ENCODE results near the gene KLK14. TPM values are rescaled to one million over a fixed set of nuclear protein-coding genes. Genes with fewer than 3 reads are reported as not detected.

KLK14 gene
- polyA plus RNA-seq, 1 donor from 2014 or later = not detected

- Histone ChIP-seq H3K36me3 (ENCODE audit: insufficient read depth, low read length) (no peaks in the 10 kb centered on the region), H3K9me3 (ENCODE audit: low read length) (no peaks in the 10 kb centered on the region), H3K27me3 (ENCODE audit: insufficient read depth, low read depth, low read length) (peaks cover 16% of the 10 kb centered on the region), H3K79me2 (replicated peaks; ENCODE audit: insufficient read depth, low read length) (no peaks in the 10 kb centered on the region), H3K9ac (ENCODE audit: low read length) (no peak within 1 kb of the TSS), H3F3A (ENCODE audit: insufficient read depth, low read length, poor library complexity, severe bottlenecking) (no peaks in the 10 kb centered on the region), H3K4me3 (ENCODE audit: low read length) (peak within 1 kb of the TSS; percentile 47), H3K27ac (ENCODE audit: low read length) (no peak within 1 kb of the TSS), H2AFZ (ENCODE audit: low read depth, low read length) (no peak within 1 kb of the TSS), H4K20me1 (ENCODE audit: insufficient read depth) (no peaks in the 10 kb centered on the region), H3K9me2 (ENCODE audit: insufficient read depth, low read length) (no peaks in the 10 kb centered on the region), H3K4me2 (ENCODE audit: low read length) (no peak within 1 kb of the TSS)
- TF ChIP-seq RAD21 (conservative IDR thresholded peaks at IDR 0.05) (no peak), MXI1 (conservative IDR thresholded peaks at IDR 0.05; ENCODE audit: poor library complexity, severe bottlenecking) (no peak), POLR2AphosphoS5 (IDR thresholded peaks at IDR 0.05) (no peak), EZH2 (IDR thresholded peaks at IDR 0.05; ENCODE audit: borderline replicate concordance, insufficient read depth, low read length, poor library complexity, severe bottlenecking) (no peak), CTCF (IDR thresholded peaks at IDR 0.05; ENCODE audit: poor library complexity, severe bottlenecking) (no peak), EP300 (conservative IDR thresholded peaks at IDR 0.05; ENCODE audit: poor library complexity, severe bottlenecking) (no peak), TAF1 (IDR thresholded peaks at IDR 0.05; ENCODE audit: low read depth) (no peak)
These were observed 18.0 kb downstream of the KLK14 start, which contains the start of gene KLK13 for GRCh38 chr19:51064534-51065220. Gene KLK13 (minus strand): TSS chr19:51065092. CDS start chr19:51065067, 25 bp downstream.

- no peak overlapping the region for H3K4me2 ChIP-seq (ENCODE audit: low read length)
- H3K79me2 ChIP-seq (replicated peaks; ENCODE audit: insufficient read depth, low read length) = no peaks in the 10 kb centered on the region
- H3F3A ChIP-seq (ENCODE audit: insufficient read depth, low read length, poor library complexity, severe bottlenecking) = no peaks in the 10 kb centered on the region
- H2AFZ ChIP-seq (ENCODE audit: low read depth, low read length) = no peak overlapping the region
- no peaks in the 10 kb centered on the region for H3K9me2 ChIP-seq (ENCODE audit: insufficient read depth, low read length)
- no peaks in the 10 kb centered on the region for H3K36me3 ChIP-seq (ENCODE audit: insufficient read depth, low read length)
- no peak for TF ChIP-seq CTCF (IDR thresholded peaks at IDR 0.05; ENCODE audit: poor library complexity, severe bottlenecking)
- no peak for TF ChIP-seq EZH2 (IDR thresholded peaks at IDR 0.05; ENCODE audit: borderline replicate concordance, insufficient read depth, low read length, poor library complexity, severe bottlenecking)
- no peak for TF ChIP-seq EP300 (conservative IDR thresholded peaks at IDR 0.05; ENCODE audit: poor library complexity, severe bottlenecking)
- TF ChIP-seq MXI1 (conservative IDR thresholded peaks at IDR 0.05; ENCODE audit: poor library complexity, severe bottlenecking) = no peak
- no peaks in the 10 kb centered on the region for H4K20me1 ChIP-seq (ENCODE audit: insufficient read depth)
- no peak overlapping the region for H3K4me3 ChIP-seq (ENCODE audit: low read length)
- peaks cover 16% of the 10 kb centered on the region for H3K27me3 ChIP-seq (ENCODE audit: insufficient read depth, low read depth, low read length)
- no peak overlapping the region for H3K27ac ChIP-seq (ENCODE audit: low read length)
- no peaks in the 10 kb centered on the region for H3K9me3 ChIP-seq (ENCODE audit: low read length)
- H3K9ac ChIP-seq (ENCODE audit: low read length) = no peak overlapping the region
These were observed 19.0 kb downstream of the KLK14 start for GRCh38 chr19:51063664-51064063.

DNA sequence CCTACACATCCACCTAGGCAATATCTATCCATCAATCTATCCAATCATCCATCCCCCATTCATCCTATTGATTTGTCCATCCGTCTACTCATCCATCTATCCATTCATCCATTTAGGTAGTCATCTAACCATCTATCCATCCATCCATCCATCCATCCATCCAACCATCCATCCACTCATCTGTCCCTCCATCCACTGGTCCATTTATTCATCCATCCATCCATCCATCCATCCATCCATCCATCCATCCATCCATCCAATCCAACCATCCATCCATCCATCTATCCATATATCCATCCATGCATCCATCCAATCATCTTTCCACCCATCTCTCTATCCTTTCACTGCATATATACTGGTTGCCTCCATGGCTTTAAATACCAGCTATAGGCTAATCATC lies 21.7 kb downstream of the KLK14 start:
- Histone ChIP-seq H3F3A (ENCODE audit: insufficient read depth, low read length, poor library complexity, severe bottlenecking) (no peaks in the 10 kb centered on the region), H4K20me1 (ENCODE audit: insufficient read depth) (no peaks in the 10 kb centered on the region), H3K4me2 (ENCODE audit: low read length) (no peak overlapping the region), H3K27me3 (ENCODE audit: insufficient read depth, low read depth, low read length) (peaks cover 14% of the 10 kb centered on the region), H3K79me2 (replicated peaks; ENCODE audit: insufficient read depth, low read length) (no peaks in the 10 kb centered on the region), H3K27ac (ENCODE audit: low read length) (no peak overlapping the region), H3K9ac (ENCODE audit: low read length) (no peak overlapping the region), H2AFZ (ENCODE audit: low read depth, low read length) (no peak overlapping the region), H3K9me3 (ENCODE audit: low read length) (no peaks in the 10 kb centered on the region), H3K36me3 (ENCODE audit: insufficient read depth, low read length) (no peaks in the 10 kb centered on the region), H3K9me2 (ENCODE audit: insufficient read depth, low read length) (no peaks in the 10 kb centered on the region), H3K4me3 (ENCODE audit: low read length) (no peak overlapping the region)
- TF ChIP-seq EP300 (conservative IDR thresholded peaks at IDR 0.05; ENCODE audit: poor library complexity, severe bottlenecking) = no peak
- TF ChIP-seq, protein P1, sequence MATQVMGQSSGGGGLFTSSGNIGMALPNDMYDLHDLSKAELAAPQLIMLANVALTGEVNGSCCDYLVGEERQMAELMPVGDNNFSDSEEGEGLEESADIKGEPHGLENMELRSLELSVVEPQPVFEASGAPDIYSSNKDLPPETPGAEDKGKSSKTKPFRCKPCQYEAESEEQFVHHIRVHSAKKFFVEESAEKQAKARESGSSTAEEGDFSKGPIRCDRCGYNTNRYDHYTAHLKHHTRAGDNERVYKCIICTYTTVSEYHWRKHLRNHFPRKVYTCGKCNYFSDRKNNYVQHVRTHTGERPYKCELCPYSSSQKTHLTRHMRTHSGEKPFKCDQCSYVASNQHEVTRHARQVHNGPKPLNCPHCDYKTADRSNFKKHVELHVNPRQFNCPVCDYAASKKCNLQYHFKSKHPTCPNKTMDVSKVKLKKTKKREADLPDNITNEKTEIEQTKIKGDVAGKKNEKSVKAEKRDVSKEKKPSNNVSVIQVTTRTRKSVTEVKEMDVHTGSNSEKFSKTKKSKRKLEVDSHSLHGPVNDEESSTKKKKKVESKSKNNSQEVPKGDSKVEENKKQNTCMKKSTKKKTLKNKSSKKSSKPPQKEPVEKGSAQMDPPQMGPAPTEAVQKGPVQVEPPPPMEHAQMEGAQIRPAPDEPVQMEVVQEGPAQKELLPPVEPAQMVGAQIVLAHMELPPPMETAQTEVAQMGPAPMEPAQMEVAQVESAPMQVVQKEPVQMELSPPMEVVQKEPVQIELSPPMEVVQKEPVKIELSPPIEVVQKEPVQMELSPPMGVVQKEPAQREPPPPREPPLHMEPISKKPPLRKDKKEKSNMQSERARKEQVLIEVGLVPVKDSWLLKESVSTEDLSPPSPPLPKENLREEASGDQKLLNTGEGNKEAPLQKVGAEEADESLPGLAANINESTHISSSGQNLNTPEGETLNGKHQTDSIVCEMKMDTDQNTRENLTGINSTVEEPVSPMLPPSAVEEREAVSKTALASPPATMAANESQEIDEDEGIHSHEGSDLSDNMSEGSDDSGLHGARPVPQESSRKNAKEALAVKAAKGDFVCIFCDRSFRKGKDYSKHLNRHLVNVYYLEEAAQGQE (IDR thresholded peaks at IDR 0.05; ENCODE audit: borderline replicate concordance) = no peak
